MM.1S (cell line): Measurements from ENCODE around the gene CD4.

Experiments used
- DNase-seq: peaks from one replicate; pipeline ENCODE4 v3.0.0-alpha.2; 2015
- H2AFZ ChIP-seq: fragments of 300-600 bp; sonication (generic); 2 replicates; pipeline ENCODE4 v1.6.0; 2016; ENCODE audit warnings: antibody characterized with exemption, low read length
- H3F3A ChIP-seq: fragments of 300-600 bp; sonication (generic); 2 replicates; pipeline ENCODE4 v1.6.1; 2016; ENCODE audit warnings: mild to moderate bottlenecking, antibody characterized with exemption, low read length, moderate library complexity, mixed read lengths; ENCODE audit not compliant: insufficient read depth
- H3K27ac ChIP-seq: fragments of 300-600 bp; sonication (generic); 2 replicates; pipeline ENCODE4 v1.5.1; 2016; ENCODE audit warnings: mild to moderate bottlenecking, low read length
- H3K27me3 ChIP-seq: fragments of 300-600 bp; sonication (generic); replicated peaks from 2 replicates; pipeline ENCODE4 v1.6.0; 2016; ENCODE audit warnings: low read length; ENCODE audit not compliant: insufficient read depth
- H3K36me3 ChIP-seq: fragments of 300-600 bp; sonication (generic); replicated peaks from 2 replicates; pipeline ENCODE4 v1.6.1; 2016; ENCODE audit warnings: mild to moderate bottlenecking, low read length, mixed read lengths; ENCODE audit not compliant: insufficient read depth
- H3K4me1 ChIP-seq: fragments of 300-600 bp; sonication (generic); 2 replicates; pipeline ENCODE4 v1.6.1; 2016; ENCODE audit warnings: low read length, mixed read lengths
- H3K4me2 ChIP-seq: fragments of 300-600 bp; sonication (generic); 2 replicates; pipeline ENCODE4 v1.6.0; 2016; ENCODE audit warnings: low read depth, low read length
- H3K4me3 ChIP-seq: fragments of 300-600 bp; sonication (generic); 2 replicates; pipeline ENCODE4 v1.5.1; 2016; ENCODE audit warnings: low read length, mixed read lengths
- H3K79me2 ChIP-seq: fragments of 300-600 bp; sonication (generic); 2 replicates; pipeline ENCODE4 v1.6.1; 2016; ENCODE audit warnings: mixed run types, low read length, mixed read lengths
- H3K9ac ChIP-seq: fragments of 300-600 bp; sonication (generic); 2 replicates; pipeline ENCODE4 v1.6.1; 2016; ENCODE audit warnings: low read length, mixed read lengths
- H3K9me2 ChIP-seq: fragments of 300-600 bp; sonication (generic); replicated peaks from 2 replicates; pipeline ENCODE4 v1.6.1; 2016; ENCODE audit warnings: mild to moderate bottlenecking, low read length, mixed read lengths; ENCODE audit not compliant: insufficient read depth
- H3K9me3 ChIP-seq: fragments of 300-600 bp; sonication (generic); replicated peaks from 2 replicates; pipeline ENCODE4 v1.6.1; 2016; ENCODE audit warnings: mild to moderate bottlenecking, low read length, mixed read lengths; ENCODE audit not compliant: insufficient read depth
- H4K20me1 ChIP-seq: fragments of 300-600 bp; sonication (generic); 2 replicates; pipeline ENCODE4 v1.6.1; 2016; ENCODE audit warnings: mild to moderate bottlenecking, low read length, moderate library complexity, mixed read lengths; ENCODE audit not compliant: insufficient read depth
- EZH2 ChIP-seq: fragments of 300-600 bp; sonication (generic); optimal IDR thresholded peaks from 2 replicates; pipeline ENCODE3; 2017; ENCODE audit warnings: low read depth, mild to moderate bottlenecking, antibody characterized with exemption, low read length, mixed read lengths
- EZH2phosphoT487 ChIP-seq: fragments of 300-600 bp; sonication (generic); IDR thresholded peaks from 2 replicates; pipeline ENCODE4 v1.6.1; 2018; ENCODE audit warnings: antibody characterized with exemption, low read length
- TF ChIP-seq, protein P1 (sequence below): fragments of 300-600 bp; sonication (generic); IDR thresholded peaks from 2 replicates; pipeline ENCODE4 v1.5.1; 2016; ENCODE audit warnings: antibody characterized with exemption, low read length, mixed read lengths

CD4 gene

DNA sequence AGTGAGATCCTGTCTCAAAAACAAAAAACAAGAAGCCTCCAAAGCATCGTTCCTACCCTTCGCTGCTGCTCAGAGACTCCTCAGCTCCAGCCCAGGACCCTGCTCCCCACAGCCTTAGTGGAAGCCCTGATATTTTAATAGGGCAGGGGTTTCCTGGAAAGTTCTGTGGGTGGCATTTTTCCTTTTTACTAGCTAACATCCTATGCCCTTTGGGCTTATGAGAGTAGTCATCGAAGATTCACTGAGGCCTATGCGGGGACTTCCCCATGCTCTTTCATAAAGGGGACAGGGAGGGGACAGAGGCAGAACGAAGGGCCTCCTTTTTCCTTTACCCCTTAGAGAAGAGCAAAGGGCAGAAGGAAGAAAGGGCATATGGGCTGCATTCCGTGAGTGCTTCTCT lies 8.8 kb upstream of the CD4 start:
- no peak for DNase-seq
- Histone ChIP-seq H3K27me3 (0 out of 2 replicates have a peak, but pooled peaks cover 11% of the 10 kb centered on the region), H3K36me3 (no peaks in the 10 kb centered on the region), H3K4me1 (peaks cover 36% of the 10 kb centered on the region), H3K4me2 (no peak overlapping the region), H3K9ac (no peak overlapping the region), H3F3A (peaks cover 6% of the 10 kb centered on the region), H3K4me3 (no peak overlapping the region), H3K27ac (no peak overlapping the region), H3K79me2 (no peaks in the 10 kb centered on the region), H2AFZ (no peak overlapping the region), H4K20me1 (no peaks in the 10 kb centered on the region), H3K9me2 (no peaks in the 10 kb centered on the region), H3K9me3 (no peaks in the 10 kb centered on the region)
- TF ChIP-seq, protein P1, sequence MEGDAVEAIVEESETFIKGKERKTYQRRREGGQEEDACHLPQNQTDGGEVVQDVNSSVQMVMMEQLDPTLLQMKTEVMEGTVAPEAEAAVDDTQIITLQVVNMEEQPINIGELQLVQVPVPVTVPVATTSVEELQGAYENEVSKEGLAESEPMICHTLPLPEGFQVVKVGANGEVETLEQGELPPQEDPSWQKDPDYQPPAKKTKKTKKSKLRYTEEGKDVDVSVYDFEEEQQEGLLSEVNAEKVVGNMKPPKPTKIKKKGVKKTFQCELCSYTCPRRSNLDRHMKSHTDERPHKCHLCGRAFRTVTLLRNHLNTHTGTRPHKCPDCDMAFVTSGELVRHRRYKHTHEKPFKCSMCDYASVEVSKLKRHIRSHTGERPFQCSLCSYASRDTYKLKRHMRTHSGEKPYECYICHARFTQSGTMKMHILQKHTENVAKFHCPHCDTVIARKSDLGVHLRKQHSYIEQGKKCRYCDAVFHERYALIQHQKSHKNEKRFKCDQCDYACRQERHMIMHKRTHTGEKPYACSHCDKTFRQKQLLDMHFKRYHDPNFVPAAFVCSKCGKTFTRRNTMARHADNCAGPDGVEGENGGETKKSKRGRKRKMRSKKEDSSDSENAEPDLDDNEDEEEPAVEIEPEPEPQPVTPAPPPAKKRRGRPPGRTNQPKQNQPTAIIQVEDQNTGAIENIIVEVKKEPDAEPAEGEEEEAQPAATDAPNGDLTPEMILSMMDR = no peak

DNA sequence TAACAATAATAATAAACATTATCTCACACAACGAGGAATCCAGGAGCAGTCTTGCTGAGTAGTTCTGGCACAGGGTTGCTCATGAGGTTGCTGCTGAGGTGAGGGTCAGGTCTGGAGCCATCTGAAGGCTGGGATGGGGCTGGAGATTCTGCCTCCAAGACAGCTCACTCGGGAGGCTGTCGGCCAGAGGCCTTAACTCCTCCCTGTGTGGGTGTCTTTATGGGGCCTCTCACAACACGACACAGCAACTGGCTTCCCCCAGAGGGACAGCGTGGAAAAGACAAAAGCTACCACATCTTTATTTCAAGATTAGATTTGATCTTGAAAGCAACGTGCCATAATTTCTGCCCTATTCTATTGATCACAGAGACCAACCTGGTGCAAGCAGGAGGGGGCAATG lies 7.2 kb upstream of the CD4 start:
- Histone ChIP-seq H3K9me2 (no peaks in the 10 kb centered on the region), H3K4me1 (peaks cover 30% of the 10 kb centered on the region), H3K27ac (no peak overlapping the region), H3K4me3 (no peak overlapping the region), H3F3A (peaks cover 6% of the 10 kb centered on the region), H3K79me2 (no peaks in the 10 kb centered on the region), H3K4me2 (no peak overlapping the region), H4K20me1 (no peaks in the 10 kb centered on the region), H3K9me3 (no peaks in the 10 kb centered on the region), H3K36me3 (no peaks in the 10 kb centered on the region), H2AFZ (no peak overlapping the region), H3K27me3 (0 out of 2 replicates have a peak, but pooled peaks cover 9% of the 10 kb centered on the region), H3K9ac (no peak overlapping the region)
- TF ChIP-seq, protein P1 = no peak
- DNase-seq = no peak

DNA sequence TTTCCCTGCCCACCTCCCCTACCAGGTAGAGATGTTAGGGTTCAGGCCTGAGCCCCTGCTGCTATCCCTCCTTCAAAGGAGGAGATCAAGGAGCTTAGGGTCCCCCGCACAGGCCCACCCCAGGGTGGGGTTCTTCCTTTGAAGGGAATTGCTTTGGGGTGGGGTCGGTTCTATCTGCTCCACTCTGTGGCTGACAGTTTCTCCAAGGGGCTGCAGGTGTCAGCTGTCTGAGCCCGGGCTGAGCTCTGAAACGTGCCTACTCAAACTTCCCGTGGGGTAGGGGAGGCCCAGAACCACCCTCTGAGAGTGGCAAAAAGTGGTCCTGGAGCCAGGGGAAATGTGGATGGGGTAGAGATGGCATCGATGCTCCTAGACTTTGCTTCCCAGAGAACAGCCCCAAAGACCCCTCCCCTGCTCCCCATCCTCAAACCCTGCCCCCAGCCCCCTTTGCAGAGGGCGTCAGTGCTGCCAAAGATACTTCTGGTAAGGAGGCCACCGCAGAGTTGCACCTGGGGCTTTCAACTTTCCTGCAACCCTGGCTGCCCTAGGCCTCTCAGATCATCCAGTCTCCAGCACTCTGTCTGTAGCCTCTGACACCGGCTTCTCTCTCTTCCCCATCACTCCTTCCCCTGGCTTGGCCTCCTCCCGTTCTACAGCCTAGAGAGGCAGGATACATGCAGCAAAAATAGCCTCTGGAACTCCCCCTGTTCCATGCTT lies 6.3 kb upstream of the CD4 start:
- Histone ChIP-seq H3K4me1 (peaks cover 30% of the 10 kb centered on the region), H3K27me3 (0 out of 2 replicates have a peak, but pooled peaks cover under 1% of the 10 kb centered on the region), H4K20me1 (no peaks in the 10 kb centered on the region), H3K9me2 (no peaks in the 10 kb centered on the region), H2AFZ (peak overlapping the region; percentile 70), H3K4me3 (0 out of 2 replicates have a peak overlapping the region, but pooled peaks have one; percentile 1), H3K79me2 (no peaks in the 10 kb centered on the region), H3K9ac (no peak overlapping the region; the same call in 1 of the 2 replicates), H3F3A (peaks cover 6% of the 10 kb centered on the region), H3K9me3 (no peaks in the 10 kb centered on the region), H3K27ac (peak overlapping the region; percentile 64; the same call in 1 of the 2 replicates), H3K4me2 (peak overlapping the region; percentile 56), H3K36me3 (no peaks in the 10 kb centered on the region)
- DNase-seq = no peak
- TF ChIP-seq EZH2phosphoT487 = no peak
- TF ChIP-seq EZH2 = no peak
- TF ChIP-seq, protein P1 = no peak
